Coronary artery (tissue), 2 donors: ENCODE measurements around the gene ICA1.

Experiments
- DNase-seq: peaks from one replicate; pipeline ENCODE4 v3.0.0-alpha.2; 2017; ENCODE audit warnings: low spot score
- H3K27ac ChIP-seq, 2 donors: fragments of 200-600 bp; sonication (generic); one replicate each; pipeline ENCODE4 v1.5.1; 2016 to 2019
- H3K4me3 ChIP-seq: fragments of 200-600 bp; sonication (generic); 2 replicates; pipeline ENCODE4 v1.5.1; 2016; ENCODE audit warnings: mild to moderate bottlenecking, moderate library complexity
- TF ChIP-seq, protein P1 (sequence below): fragments of 200-600 bp; sonication (generic); IDR thresholded peaks from one replicate; pipeline ENCODE4 v1.5.1; 2019; ENCODE audit warnings: antibody characterized with exemption

ICA1 gene

GRCh38 chr7:8144856-8145255, 117.1 kb downstream of the ICA1 start:
- no peak overlapping the region for H3K27ac ChIP-seq
- no peak overlapping the region for H3K4me3 ChIP-seq
- TF ChIP-seq, protein P1, sequence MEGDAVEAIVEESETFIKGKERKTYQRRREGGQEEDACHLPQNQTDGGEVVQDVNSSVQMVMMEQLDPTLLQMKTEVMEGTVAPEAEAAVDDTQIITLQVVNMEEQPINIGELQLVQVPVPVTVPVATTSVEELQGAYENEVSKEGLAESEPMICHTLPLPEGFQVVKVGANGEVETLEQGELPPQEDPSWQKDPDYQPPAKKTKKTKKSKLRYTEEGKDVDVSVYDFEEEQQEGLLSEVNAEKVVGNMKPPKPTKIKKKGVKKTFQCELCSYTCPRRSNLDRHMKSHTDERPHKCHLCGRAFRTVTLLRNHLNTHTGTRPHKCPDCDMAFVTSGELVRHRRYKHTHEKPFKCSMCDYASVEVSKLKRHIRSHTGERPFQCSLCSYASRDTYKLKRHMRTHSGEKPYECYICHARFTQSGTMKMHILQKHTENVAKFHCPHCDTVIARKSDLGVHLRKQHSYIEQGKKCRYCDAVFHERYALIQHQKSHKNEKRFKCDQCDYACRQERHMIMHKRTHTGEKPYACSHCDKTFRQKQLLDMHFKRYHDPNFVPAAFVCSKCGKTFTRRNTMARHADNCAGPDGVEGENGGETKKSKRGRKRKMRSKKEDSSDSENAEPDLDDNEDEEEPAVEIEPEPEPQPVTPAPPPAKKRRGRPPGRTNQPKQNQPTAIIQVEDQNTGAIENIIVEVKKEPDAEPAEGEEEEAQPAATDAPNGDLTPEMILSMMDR: no peak
- DNase-seq: no peak

GRCh38 chr7:8143151-8143874, 118.7 kb downstream of the ICA1 start:
- H3K27ac ChIP-seq: no peak overlapping the region
- no peak overlapping the region for H3K4me3 ChIP-seq
- TF ChIP-seq, protein P1: no peak
- DNase-seq: no peak

- H3K27ac ChIP-seq: no peak overlapping the region
- H3K4me3 ChIP-seq: no peak overlapping the region
- TF ChIP-seq, protein P1: no peak
- DNase-seq: no peak
These were observed 119.5 kb downstream of the ICA1 start for GRCh38 chr7:8142477-8142876.

GRCh38 chr7:8141070-8141469, 120.9 kb downstream of the ICA1 start:
- no peak overlapping the region for H3K27ac ChIP-seq
- H3K4me3 ChIP-seq: no peak overlapping the region
- TF ChIP-seq, protein P1: no peak
- no peak for DNase-seq

GRCh38 chr7:8136051-8136730, 125.8 kb downstream of the ICA1 start:
- no peak overlapping the region for H3K4me3 ChIP-seq
- no peak for DNase-seq
- H3K27ac ChIP-seq: no peak overlapping the region
- TF ChIP-seq, protein P1: no peak

DNA sequence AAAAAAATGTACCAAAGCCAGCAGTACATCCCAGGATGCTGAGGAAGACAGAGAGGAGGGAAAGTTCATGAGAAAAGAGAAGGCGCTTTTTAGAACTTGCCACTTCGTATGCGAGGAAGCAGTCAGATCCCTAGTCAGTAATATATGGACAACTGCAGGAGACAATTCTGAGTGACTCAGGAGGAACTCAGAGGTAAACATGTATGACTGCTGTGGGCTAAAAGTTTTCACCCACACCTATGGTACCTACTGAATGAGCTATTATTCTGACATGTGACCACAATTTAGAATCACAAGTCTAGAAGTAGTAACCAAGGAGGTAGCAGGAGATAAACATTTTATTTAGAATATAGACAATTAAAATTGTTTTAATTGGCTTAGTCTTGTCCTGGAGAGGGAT, 126.5 kb downstream of the ICA1 start:
- no peak for DNase-seq
- Histone ChIP-seq H3K4me3 (no peak overlapping the region), H3K27ac (no peak overlapping the region)
- TF ChIP-seq, protein P1: no peak
